AG08395 (cell line): ENCODE results near the gene FBXO40.

Source experiments
- DNase-seq: peaks from one replicate; pipeline ENCODE4 v3.0.0; 2012; ENCODE audit warnings: mixed read lengths, low spot score

Gene FBXO40

DNA sequence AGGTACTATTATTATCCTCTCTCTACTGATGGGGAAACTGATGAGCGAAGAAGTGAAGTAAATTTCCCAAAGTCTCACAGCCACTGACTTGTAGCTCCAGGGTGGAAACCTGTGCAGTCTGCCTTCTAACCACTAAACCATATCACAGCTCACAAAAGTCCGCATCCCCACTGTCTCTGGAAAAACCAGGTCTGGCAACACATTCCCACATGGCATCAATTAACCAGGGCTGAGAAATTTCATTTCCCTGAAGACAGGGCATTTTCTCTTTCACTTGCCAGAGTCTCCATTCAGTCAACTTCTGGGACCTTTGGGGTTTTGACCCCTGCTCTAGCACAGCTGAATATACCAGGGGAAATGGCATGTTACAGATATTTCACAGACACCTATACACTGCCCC lies 26.5 kb downstream of the FBXO40 start:
- no peak for DNase-seq

GRCh38 chr3:121621491-121621890 lies 28.3 kb downstream of the FBXO40 start:
- no peak for DNase-seq

DNA sequence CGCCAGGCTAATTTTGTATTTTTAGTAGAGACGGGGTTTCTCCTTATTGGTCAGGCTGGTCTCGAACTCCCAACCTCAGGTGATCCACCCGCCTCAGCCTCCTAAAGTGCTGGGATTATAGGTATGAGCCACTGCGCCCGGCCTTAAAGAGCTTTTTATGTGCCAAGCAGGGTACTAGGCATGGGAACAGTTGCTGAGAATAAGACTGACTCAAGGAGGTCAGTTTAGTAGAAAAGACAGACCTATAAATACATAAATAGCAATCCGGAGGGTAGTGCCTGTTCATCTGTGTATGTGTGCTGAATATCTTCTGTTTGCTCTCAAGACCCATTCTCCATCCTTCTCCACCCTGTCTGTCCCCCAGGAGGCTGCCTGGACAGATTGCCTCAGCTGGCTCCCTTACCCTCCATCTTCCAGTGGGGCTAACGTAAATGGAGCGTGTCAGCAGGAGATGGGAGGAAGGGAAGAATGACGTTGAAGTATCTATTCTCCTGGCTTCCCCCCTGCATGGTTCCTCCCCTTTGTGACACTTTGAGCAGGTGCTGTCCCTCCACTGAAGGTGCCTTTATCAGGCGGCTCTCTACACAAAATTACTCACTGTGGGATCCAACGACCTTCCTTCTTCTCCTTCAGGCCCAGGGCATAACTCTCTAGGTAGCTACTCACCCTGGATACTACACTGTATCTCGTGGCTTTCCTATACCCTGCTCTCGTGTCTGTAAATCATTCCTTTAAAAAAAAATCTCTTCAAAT lies 31.1 kb downstream of the FBXO40 start:
- DNase-seq: no peak

- no peak for DNase-seq
Observed at GRCh38 chr3:121626495-121626894, 33.3 kb downstream of the FBXO40 start.

DNA sequence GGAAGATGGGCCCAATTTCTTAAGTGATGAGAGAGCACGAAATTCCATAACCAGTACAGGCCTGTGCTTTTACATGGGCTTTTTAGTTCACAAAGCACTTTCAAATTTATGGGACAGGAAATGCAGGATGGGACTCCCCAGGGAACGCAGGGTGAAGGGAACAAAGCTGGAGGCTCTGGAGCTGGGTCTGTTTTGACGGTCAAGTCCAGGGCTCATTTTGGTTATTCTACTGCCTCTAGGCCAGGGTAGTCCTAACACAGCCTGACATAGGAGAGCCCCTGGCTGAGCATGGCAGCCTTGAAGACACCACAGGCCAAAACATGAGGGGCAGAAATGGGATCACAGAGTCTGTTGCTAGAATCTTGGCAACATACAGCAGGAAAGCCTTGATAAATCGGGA lies 34.0 kb downstream of the FBXO40 start:
- no peak for DNase-seq

- no peak for DNase-seq
Observed at GRCh38 chr3:121627622-121628021, 34.4 kb downstream of the FBXO40 start.

DNA sequence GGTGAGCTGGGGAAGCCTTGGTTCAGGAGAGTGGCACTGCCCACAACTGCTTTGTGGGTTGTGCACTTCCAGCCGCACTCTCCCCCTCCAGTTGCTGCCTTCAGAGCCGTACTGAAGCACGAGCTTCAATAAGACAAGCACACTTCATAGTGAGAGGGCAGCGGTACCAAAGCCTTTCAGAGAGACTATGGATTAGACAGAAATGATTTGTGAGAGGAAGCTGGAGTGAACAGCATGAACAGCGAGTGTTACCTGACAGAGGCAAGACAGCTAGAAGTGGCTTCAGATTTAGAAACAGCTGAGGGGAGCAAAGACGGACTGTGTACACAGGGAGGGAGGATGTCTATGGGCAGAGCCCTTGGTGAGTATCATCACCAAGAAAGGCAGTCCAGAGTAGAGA lies 36.4 kb downstream of the FBXO40 start:
- no peak for DNase-seq

DNA sequence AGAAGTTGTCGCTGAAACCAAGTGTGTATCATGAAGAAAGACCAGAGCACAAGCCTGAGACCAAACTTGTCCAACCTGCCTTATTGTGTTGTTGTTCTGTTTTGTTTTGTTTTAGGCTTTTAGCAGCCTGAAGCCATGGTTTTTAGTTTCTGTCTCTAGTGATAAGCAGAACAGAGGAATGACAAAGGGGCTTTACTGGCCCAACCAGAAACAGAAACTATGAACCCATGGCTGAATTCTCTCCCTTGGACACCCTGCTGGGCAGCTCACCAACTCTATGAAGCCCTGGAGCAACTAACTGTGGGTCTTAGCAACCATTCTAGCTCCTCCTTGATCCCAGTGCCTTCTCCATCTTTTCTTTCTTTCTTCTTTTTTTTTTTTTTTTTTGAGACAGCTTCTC lies 37.2 kb downstream of the FBXO40 start:
- no peak for DNase-seq

DNA sequence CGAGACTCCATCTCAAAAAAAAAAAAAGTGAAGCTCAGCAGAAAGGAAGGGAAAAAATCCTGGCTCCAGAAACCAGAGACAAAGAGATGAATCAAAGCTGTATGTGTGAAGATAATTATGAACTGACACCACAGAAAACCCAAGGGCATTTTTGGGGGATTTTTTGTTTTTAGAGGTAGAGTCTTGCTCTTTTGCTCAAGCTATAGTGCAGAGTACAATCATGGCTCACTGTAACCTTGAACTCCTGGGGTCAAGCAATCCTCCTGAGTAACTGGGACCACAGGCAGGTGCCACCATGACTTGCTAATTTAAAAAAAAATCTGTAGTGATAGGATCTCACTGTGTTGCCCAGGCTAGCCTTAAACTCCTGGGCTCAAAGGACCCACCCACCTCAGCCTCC lies 44.7 kb downstream of the FBXO40 start:
- no peak for DNase-seq

DNA sequence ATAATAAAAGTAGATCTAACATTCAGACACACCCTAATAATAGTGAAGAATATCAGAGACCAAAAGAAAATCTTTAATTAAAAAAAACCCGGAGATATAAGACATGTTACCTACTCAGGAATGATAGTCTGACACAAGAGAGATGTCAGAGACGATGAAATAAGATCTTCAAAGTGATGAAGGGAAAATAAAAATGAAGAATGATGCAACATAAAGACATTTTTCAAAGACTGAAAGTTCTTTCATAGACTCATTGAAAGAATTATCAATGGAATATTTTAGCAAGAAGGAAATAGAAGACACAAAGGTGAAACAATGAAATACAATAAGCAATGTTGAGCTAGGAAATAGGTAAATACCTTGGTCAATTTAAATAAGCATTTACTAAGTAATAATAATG lies 47.9 kb downstream of the FBXO40 start:
- DNase-seq: no peak

DNA sequence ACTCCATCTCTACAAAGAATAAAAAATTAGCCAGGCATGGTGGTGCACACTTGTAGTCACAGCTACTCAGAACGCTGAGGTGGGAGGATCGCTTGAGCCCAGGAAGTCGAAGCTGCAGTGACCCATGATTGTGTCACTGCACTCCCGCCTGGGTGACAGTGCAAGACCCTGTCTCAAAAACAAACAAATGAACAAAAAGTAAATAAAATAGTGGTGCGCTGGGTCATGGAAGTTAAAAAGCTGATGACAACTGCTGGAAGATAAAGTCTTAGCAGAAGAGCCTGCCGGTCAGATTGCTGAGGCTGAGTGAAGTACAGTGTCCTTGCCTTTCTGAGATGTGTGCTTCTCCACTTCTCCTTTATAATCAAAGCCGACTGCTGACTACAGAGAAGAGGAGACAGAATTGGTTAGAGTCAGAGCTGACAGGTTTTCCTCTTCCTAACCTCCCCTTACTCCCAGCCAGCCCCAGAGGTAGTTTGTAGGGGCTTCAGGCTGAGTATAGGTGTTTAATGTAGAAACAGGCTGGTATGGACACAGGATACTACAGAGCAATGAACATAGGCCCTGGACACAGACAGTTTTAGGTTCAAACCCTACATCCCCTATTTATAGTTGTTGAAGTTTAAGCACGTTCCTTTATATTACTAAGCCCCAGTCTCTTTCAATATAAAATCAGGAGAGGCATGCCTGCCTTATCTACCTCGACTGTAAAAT lies 49.6 kb downstream of the FBXO40 start:
- no peak for DNase-seq

GRCh38 chr3:121645054-121645453 lies 51.9 kb downstream of the FBXO40 start:
- DNase-seq: no peak

DNA sequence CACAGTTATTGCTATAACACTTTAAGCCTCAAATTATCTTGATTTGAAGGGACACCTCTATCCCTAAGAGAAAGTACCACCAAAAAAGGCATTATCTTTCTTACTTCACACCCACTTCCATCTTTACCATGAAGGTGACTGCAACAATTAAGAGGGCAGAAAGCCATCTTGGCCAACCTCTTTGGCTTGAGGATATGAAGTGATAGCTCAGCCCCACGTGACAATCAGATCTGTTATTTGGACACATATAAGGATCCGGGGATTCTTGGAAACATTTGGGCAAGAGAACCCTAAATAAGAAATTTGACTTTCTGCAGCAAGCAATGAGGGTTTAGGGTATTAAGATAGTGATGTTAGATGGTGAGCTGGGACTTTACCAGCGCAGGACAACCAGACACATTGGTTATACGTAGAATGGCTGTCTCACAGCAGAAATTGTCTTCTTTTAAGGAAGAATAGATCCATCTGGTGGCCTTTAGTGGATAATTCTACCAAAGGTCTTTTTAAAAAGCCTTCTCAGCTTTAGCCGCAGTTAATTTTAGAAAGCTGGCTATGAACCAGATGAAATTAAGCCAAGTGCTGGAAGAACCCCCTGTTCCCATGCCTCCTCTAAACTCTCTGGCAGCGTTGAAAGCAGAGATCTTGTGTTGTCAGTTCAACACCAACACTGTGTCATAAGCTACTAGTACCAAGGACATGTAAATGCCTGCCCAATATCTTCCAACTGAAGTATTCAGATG lies 55.2 kb downstream of the FBXO40 start:
- no peak for DNase-seq

- no peak for DNase-seq
Observed at GRCh38 chr3:121649645-121650044, 56.5 kb downstream of the FBXO40 start.

GRCh38 chr3:121651684-121652083 lies 58.5 kb downstream of the FBXO40 start:
- DNase-seq: no peak

GRCh38 chr3:121654493-121655385 lies 61.6 kb downstream of the FBXO40 start:
- DNase-seq: no peak

- no peak for DNase-seq
Observed at GRCh38 chr3:121658716-121659435, 65.7 kb downstream of the FBXO40 start.

DNA sequence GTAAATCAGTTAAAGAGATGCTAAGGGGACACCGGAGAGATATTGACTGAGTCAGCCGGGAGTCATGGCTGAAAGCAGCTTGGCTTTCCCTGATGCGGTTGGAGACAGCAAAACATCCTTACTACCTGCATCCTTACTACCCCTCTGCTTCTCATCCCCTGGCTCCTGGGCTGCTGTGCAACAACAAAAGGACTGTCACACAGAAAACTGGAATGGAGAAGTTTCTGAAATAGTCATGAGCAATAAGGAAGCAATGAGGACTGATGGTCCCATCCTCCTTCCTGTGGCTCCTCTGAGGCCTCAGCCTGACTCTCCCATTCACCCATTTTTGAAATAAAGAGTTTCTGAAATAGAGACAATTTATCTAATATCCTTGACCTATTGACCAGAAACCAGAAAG lies 66.4 kb downstream of the FBXO40 start:
- no peak for DNase-seq

- no peak for DNase-seq
Observed at GRCh38 chr3:121660356-121661171, 67.4 kb downstream of the FBXO40 start, which contains the start of gene HCLS1. Gene HCLS1, minus strand, starts transcription at chr3:121660903. Its CDS starts 2,556 bp downstream, at chr3:121658347.

GRCh38 chr3:121661376-121661775 lies 68.2 kb downstream of the FBXO40 start:
- DNase-seq: no peak
